GM19463 (cell line): ENCODE data around the gene LDHB.
"Not testable (repeated sequence)": the region's sequence is repeated elsewhere in the genome, so short reads cannot be mapped to it uniquely, and the experiment has no call there.

Experiments used
- ATAC-seq: cut with Tn5 transposase; IDR thresholded peaks from one replicate; pipeline ENCODE4 v1.9.1; 2021; ENCODE audit warnings: mild to moderate bottlenecking, moderate library complexity; ENCODE audit not compliant: unreplicated experiment

LDHB gene

DNA sequence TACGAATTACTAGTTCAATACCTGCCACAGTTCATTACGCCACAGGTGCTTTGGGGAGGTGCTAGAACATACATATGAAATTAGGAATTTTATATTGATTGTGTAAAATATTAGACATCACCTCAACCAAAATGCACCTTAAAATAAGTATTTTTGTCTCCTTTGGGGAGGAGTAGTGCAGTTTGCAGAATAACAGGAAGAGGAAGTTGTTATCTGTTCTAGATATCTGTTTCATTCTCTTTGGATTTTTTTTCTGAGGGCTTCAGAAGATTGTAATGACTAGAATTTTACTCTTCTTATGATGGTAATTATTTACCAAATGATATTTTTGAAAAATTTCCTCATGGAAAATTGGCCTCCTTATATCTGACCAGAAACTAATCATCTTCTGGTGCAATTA is 43.1 kb downstream of the LDHB start:
- no peak for ATAC-seq

DNA sequence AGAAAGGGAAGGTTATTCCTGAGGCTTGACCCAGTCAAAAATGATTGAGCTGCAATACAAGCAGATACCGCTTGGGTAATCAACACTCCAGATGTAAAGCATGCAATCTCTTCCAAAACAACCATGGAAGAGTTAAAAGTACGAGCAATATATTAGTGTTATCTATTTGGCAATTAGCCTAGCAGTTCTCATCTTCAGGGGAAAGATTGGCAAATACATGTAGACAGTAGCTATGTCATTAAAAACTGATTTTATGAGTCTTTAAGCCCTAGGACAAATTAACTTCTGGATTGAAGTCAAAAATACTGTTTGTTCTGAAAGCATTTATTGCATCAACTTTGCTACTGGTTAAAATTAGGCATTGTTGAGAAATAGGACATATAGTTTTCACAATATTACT is 43.7 kb downstream of the LDHB start:
- ATAC-seq, result no peak

- ATAC-seq, result no peak
Measured at GRCh38 chr12:21608196-21608595, 49.4 kb downstream of the LDHB start.

GRCh38 chr12:21607701-21608100 is 49.9 kb downstream of the LDHB start:
- ATAC-seq, result no peak

DNA sequence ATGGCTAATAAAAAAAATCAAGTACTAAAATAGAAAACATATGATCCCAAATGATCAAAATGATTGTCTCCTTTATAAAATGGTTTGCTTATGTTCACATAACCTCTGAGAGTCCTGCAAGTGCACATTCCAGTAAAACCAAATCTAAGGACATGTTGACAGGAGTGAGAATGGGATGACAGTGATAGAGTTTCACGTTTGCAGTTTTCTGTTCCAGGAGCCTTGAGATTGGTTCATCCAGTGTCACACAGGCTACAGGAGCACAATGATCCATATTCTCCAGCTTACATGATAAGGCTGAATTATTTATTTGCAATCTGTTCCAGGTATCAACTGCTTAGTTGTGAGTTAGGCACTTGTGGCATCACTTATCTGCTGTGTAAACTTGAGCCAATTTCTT is 51.5 kb downstream of the LDHB start:
- no peak for ATAC-seq

GRCh38 chr12:21604245-21605101 is 53.2 kb downstream of the LDHB start, which contains the start of gene GYS2:
GYS2 (minus strand) TSS chr12:21604847; CDS start chr12:21604592, 255 bp downstream.
- no peak for ATAC-seq

DNA sequence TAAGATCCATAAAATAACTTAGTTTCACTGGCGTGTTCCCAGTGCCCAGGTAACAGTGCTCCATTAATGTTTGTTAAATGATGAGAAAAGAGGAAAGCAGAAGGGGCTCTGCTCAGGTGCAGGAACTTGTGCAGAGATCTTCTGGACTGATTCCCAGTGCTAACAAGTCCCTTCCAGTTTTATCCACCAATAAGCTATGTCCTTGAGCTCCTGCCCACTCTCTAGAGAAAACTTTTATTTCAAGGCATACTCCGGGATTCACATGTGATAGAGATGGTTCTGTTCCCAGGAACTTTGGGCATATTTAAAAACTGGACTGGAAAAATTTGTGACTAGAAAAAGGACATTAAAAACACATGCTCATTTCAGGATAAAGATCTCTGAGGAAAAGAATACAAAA is 54.9 kb downstream of the LDHB start:
- ATAC-seq, result no peak

- no peak for ATAC-seq
Measured at GRCh38 chr12:21600196-21600595, 57.4 kb downstream of the LDHB start.

GRCh38 chr12:21599143-21599999 is 58.3 kb downstream of the LDHB start:
- ATAC-seq, result no peak

DNA sequence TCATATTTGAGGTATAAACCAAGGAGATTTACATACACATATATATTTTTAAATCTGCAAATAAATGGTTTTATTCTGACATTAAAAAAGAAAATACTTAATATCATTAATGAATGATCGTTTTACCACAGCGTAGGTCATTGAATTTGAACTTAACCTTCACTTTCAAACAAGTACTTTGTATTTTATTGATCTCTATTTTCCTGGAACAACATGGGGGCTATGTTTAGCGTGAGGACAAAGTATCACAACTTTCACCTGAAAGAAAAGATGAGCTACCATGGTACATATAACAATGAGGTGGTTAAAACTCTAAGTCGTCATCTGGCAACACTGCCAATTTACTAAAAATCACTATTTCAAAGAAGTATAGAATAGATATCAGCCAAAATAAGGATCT is 59.0 kb downstream of the LDHB start:
- no peak for ATAC-seq

- ATAC-seq, result not testable (repeated sequence)
Measured at GRCh38 chr12:21595356-21595755, 62.3 kb downstream of the LDHB start.

DNA sequence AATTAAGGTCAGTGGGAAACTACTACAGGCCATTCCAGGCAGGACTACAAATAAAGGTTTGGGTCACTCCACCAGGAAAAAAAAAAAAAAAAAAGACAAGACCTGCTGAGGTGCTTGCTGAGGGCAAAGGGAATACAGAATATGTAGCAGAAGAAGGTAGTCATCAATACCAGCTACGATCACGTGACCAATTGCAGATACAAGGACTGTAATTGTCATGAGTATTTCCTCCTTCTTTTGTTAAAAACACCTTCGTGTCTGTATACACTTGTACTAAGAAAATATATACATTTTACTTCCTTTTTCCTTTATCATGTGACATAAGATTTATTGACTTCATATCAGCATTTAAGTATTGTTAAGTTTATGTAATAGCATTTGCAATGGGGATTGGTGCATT is 72.2 kb downstream of the LDHB start:
- no peak for ATAC-seq
